ENCODE measurements around the gene KCNMB1. TPM values are rescaled to one million over a fixed set of nuclear protein-coding genes. Genes with fewer than 3 reads are reported as not detected.

KCNMB1 gene
- total and polyA plus RNA-seq, 2 donors (not counting 1 experiment from before 2014, with no cell fraction given) = 0.06 TPM; not detected in 1

DNA sequence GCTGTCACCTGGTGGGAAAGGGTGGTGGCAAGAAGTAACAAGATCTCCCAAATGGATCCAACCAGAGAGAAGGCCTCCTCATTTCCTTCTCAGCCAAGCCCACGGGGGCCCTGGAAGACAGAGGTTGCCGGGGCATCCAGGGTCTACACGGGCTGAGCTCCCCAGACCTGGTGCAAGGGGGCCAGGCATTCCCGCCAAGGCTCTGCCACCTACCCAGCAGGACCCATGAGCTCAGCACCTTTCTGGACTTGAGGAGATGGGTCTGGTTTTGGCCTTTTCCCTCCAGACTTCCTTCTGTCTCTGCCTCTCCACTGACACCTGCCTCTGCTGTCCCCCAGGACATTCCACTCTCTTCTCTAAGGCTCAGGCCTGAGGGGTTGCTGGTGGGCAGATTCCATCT is 42.4 kb upstream of the KCNMB1 start:
- no peaks in the 10 kb centered on the region for H4K20me1 ChIP-seq (ENCODE audit: control insufficient read depth, insufficient read depth, low read length, poor library complexity, severe bottlenecking)
- H3K9me3 Mint-ChIP-seq (ENCODE audit: insufficient read depth) = no peaks in the 10 kb centered on the region
- H3K4me2 ChIP-seq (replicated peaks; ENCODE audit: low read depth, low read length, poor library complexity, severe bottlenecking) = no peak overlapping the region
- intact Hi-C loops (cut with micrococcal nuclease) = no loop called here
- peaks cover 0 to 4% (median 0%) of the 10 kb centered on the region in 3 donors for H3K9me3 ChIP-seq (ENCODE audit: control extremely low read depth in 1 of 3, control insufficient read depth in 2 of 3, insufficient read depth in 1 of 3, low read length in 2 of 3)
- 93% methylated on average over 4 of the region's 4 CpGs for WGBS (ENCODE audit: insufficient coverage)
- no peak overlapping the region for H3K27ac Mint-ChIP-seq
- DNase-seq = no peak
- no peak for ATAC-seq (ENCODE audit: low read depth)
- no peak overlapping the region for H3K9ac ChIP-seq (ENCODE audit: low read length)
- no peaks in the 10 kb centered on the region for H3K4me1 ChIP-seq (ENCODE audit: control insufficient read depth in 2 of 2, insufficient read depth in 2 of 2, low read length in 2 of 2)
- H3K27ac ChIP-seq (ENCODE audit: low read length in 2 of 2) = no peak overlapping the region
- no peak overlapping the region for H3K4me3 ChIP-seq (ENCODE audit: control extremely low read depth in 1 of 5, extremely low read depth in 1 of 5, insufficient read depth in 1 of 5, low read depth in 2 of 5, low read length in 4 of 5)
- no peaks in the 10 kb centered on the region for H3K79me2 ChIP-seq (ENCODE audit: control insufficient read depth, insufficient read depth, low read length)
- CTCF ChIA-PET = interaction anchor here (0.5 to 2.8 kb wide), 5 partner anchors 8 to 333 kb away, joined by 3 to 6 read pairs (median 3); no protein-coding TSS in a partner anchor
- POLR2A ChIA-PET = no interaction called here
- H3K27me3 ChIP-seq (replicated peaks in 1 of 4; ENCODE audit: control extremely low read depth in 1 of 4, control insufficient read depth in 3 of 4, insufficient read depth in 4 of 4, low read length in 3 of 4) = peaks cover 0 to 6% (median under 1%) of the 10 kb centered on the region in 4 experiments
- no peak overlapping the region for H3K4me3 Mint-ChIP-seq
- H3K36me3 ChIP-seq (replicated peaks in 1 of 2; ENCODE audit: control extremely low read depth in 1 of 2, control insufficient read depth in 1 of 2, extremely low read depth in 1 of 2, insufficient read depth in 2 of 2, low read length in 1 of 2) = no peaks in the 10 kb centered on the region
- no peaks in the 10 kb centered on the region for H3K4me1 Mint-ChIP-seq
- H2AFZ ChIP-seq (ENCODE audit: insufficient read depth, low read depth, low read length, poor library complexity, severe bottlenecking) = no peak overlapping the region
- H3K27me3 Mint-ChIP-seq = peaks cover 9% of the 10 kb centered on the region
- TF ChIP-seq, protein P1, sequence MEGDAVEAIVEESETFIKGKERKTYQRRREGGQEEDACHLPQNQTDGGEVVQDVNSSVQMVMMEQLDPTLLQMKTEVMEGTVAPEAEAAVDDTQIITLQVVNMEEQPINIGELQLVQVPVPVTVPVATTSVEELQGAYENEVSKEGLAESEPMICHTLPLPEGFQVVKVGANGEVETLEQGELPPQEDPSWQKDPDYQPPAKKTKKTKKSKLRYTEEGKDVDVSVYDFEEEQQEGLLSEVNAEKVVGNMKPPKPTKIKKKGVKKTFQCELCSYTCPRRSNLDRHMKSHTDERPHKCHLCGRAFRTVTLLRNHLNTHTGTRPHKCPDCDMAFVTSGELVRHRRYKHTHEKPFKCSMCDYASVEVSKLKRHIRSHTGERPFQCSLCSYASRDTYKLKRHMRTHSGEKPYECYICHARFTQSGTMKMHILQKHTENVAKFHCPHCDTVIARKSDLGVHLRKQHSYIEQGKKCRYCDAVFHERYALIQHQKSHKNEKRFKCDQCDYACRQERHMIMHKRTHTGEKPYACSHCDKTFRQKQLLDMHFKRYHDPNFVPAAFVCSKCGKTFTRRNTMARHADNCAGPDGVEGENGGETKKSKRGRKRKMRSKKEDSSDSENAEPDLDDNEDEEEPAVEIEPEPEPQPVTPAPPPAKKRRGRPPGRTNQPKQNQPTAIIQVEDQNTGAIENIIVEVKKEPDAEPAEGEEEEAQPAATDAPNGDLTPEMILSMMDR (IDR thresholded peaks at IDR 0.05) = no peak
- TF ChIP-seq EZH2 (IDR thresholded peaks at IDR 0.05; ENCODE audit: borderline replicate concordance, insufficient read depth, low read depth, low read length, poor library complexity, severe bottlenecking) = no peak

DNA sequence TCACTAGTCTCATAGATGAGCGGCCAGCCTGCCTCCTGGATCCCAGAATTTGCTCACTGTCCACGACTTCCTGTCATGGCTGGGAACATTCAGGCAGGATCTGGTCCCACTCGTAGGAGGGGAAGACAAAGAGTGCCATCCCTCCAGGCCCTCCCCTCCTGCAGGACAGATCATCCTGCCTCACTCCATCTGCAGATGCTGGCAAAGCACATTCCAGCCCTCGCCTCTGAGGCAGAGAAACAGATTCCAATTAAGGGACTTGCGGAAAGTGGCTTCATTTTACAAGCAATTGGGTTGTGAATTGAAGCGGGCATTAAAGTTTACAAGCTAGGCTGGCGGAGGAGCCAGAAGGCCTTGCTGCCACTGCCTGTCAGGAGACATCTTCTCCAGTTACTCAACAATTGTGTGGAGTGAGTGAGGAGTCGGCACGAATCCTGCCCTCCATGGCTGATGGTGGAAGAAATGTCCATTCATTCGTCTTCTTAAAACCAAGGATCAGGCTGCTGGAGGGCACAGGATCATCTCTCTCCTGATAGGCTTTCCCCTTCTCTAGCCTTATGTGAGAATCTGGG is 41.8 kb upstream of the KCNMB1 start:
- Mint-ChIP-seq H3K4me3 (no peak overlapping the region), H3K27me3 (peaks cover 9% of the 10 kb centered on the region), H3K9me3 (ENCODE audit: insufficient read depth) (no peaks in the 10 kb centered on the region), H3K27ac (no peak overlapping the region), H3K4me1 (no peaks in the 10 kb centered on the region)
- no peaks in the 10 kb centered on the region for H3K36me3 ChIP-seq (replicated peaks in 1 of 2; ENCODE audit: control extremely low read depth in 1 of 2, control insufficient read depth in 1 of 2, extremely low read depth in 1 of 2, insufficient read depth in 2 of 2, low read length in 1 of 2)
- peaks cover 0 to 6% (median under 1%) of the 10 kb centered on the region in 4 experiments for H3K27me3 ChIP-seq (replicated peaks in 1 of 4; ENCODE audit: control extremely low read depth in 1 of 4, control insufficient read depth in 3 of 4, insufficient read depth in 4 of 4, low read length in 3 of 4)
- no peaks in the 10 kb centered on the region for H4K20me1 ChIP-seq (ENCODE audit: control insufficient read depth, insufficient read depth, low read length, poor library complexity, severe bottlenecking)
- H3K79me2 ChIP-seq (ENCODE audit: control insufficient read depth, insufficient read depth, low read length) = no peaks in the 10 kb centered on the region
- H3K27ac ChIP-seq (ENCODE audit: low read length in 2 of 2) = no peak overlapping the region
- ATAC-seq (ENCODE audit: low read depth) (no peak), DNase-seq (no peak)
- CTCF ChIA-PET = interaction anchor here (0.5 to 1.5 kb wide), 3 partner anchors 8 to 48 kb away, joined by 3 to 4 read pairs (median 3); no protein-coding TSS in a partner anchor
- no peak overlapping the region for H3K9ac ChIP-seq (ENCODE audit: low read length)
- H2AFZ ChIP-seq (ENCODE audit: insufficient read depth, low read depth, low read length, poor library complexity, severe bottlenecking) = no peak overlapping the region
- H3K4me2 ChIP-seq (replicated peaks; ENCODE audit: low read depth, low read length, poor library complexity, severe bottlenecking) = no peak overlapping the region
- no peak for TF ChIP-seq EZH2 (IDR thresholded peaks at IDR 0.05; ENCODE audit: borderline replicate concordance, insufficient read depth, low read depth, low read length, poor library complexity, severe bottlenecking)
- TF ChIP-seq, protein P1 (IDR thresholded peaks at IDR 0.05) = no peak
- no peak overlapping the region for H3K4me3 ChIP-seq (ENCODE audit: control extremely low read depth in 1 of 5, extremely low read depth in 1 of 5, insufficient read depth in 1 of 5, low read depth in 2 of 5, low read length in 4 of 5)
- peaks cover 0 to 4% (median 0%) of the 10 kb centered on the region in 3 donors for H3K9me3 ChIP-seq (ENCODE audit: control extremely low read depth in 1 of 3, control insufficient read depth in 2 of 3, insufficient read depth in 1 of 3, low read length in 2 of 3)
- intact Hi-C loops (cut with micrococcal nuclease) = no loop called here
- H3K4me1 ChIP-seq (ENCODE audit: control insufficient read depth in 2 of 2, insufficient read depth in 2 of 2, low read length in 2 of 2) = no peaks in the 10 kb centered on the region
- WGBS (ENCODE audit: insufficient coverage) = 91% methylated on average over 6 of the region's 10 CpGs
- POLR2A ChIA-PET = no interaction called here

Measured in B cell (primary cell).